Measurements from ENCODE around the gene SLC22A3.

SLC22A3 gene

GRCh38 chr6:160420253-160420968 is 72.2 kb downstream of the SLC22A3 start:
- no peak overlapping the region for H3K4me3 ChIP-seq (ENCODE audit: low read depth, low read length)
- TF ChIP-seq CTCF (IDR thresholded peaks at IDR 0.05; ENCODE audit: control insufficient read depth, extremely low read depth, insufficient read depth), result no peak
- DNase-seq (ENCODE audit: low read depth), result no peak

DNA sequence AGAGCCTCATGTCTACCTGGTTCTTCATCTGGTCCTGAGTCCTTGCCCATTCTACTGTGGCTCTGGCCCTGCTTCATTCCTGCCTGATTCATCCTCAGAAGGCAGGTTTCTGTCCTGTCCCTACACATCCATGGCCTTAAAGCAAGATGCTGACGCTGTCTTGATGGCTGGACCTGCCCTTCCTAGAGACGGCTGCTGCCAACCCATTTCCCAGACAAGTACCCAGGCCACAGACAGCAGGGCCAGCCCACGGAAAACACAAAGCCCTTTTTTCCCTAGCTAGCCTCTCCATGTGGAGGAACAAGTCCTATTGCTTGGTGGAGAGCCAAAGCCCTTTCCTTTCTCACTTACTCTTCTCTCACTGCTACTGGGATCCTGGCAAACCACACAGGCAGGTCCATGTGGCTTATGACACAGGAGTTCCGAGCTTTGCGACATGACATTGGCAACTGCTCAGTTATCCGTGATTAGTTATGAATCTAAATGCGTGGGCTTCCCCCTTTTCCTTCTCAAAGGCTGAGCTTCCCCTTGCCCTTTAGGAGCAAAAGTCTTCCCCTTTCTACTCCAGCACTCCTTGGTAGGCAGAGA is 72.9 kb downstream of the SLC22A3 start:
- H3K4me3 ChIP-seq (ENCODE audit: low read depth, low read length), result no peak overlapping the region

DNA sequence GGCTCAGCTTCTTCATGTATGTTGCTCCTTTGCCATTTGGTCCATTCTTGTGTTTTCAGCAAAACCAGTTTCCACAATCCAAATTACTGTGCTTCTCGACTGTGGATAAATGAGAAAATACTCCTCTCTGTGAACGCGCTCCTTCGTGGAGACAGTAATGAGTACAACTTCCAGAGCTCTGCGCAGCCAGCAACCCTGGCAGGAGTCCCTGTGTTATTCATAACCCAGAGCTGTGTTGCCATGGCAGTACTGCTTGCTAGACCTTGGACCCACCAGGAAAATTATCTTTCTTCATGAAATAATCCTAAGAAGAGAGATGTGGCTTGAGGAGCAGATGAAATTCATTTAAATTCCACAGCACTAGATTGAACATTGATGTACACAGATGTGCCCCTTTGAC is 73.7 kb downstream of the SLC22A3 start:
- no peak for TF ChIP-seq CTCF (IDR thresholded peaks at IDR 0.05; ENCODE audit: control insufficient read depth, extremely low read depth, insufficient read depth)
- DNase-seq (ENCODE audit: low read depth), result no peak
- no peak overlapping the region for H3K4me3 ChIP-seq (ENCODE audit: low read depth, low read length)

More for the DNA sequence above, 72.9 kb downstream of the SLC22A3 start:
- DNase-seq (ENCODE audit: low read depth), result no peak
- no peak for TF ChIP-seq CTCF (IDR thresholded peaks at IDR 0.05; ENCODE audit: control insufficient read depth, extremely low read depth, insufficient read depth)

DNA sequence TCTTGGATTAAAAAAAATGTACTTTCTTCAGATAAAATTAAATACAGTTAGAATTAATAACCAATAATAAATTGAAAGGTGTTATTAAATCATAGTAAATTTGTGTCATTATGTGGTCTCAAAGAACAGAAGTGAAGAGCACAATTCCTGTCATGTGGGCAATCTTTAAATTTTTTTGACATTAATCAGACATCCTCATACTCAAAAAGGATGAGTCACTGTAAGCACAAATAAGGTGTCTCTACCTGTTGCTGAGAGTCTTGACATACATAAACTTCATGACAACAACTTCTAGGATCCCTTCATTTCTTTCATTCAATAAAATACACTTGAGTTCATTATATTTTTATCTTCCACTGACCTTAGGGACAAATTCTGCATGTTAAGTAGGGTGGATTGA is 76.1 kb downstream of the SLC22A3 start:
- no peak overlapping the region for H3K4me3 ChIP-seq (ENCODE audit: low read depth, low read length)
- DNase-seq (ENCODE audit: low read depth), result no peak
- TF ChIP-seq CTCF (IDR thresholded peaks at IDR 0.05; ENCODE audit: control insufficient read depth, extremely low read depth, insufficient read depth), result no peak

DNA sequence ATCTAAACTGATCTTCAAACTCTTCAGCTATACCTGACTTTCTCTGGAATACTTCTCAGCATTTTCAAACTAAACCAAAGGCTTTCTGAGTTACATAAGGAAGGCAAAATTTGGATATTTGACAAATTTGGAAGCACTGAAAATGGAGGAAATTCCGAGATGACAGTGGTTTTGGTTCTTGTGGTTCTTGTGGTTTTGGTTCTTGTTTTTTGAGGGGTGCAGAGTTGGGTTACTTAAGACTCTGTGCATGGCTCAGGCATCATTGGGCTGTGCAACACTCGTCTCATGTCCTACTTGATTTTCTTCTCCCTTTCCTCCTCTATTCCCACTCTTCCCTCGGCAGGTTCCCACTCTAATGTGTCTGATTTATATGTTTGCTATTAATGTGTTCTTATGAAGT is 78.0 kb downstream of the SLC22A3 start:
- DNase-seq (ENCODE audit: low read depth), result no peak
- TF ChIP-seq CTCF (IDR thresholded peaks at IDR 0.05; ENCODE audit: control insufficient read depth, extremely low read depth, insufficient read depth), result no peak

GRCh38 chr6:160427312-160428068 is 79.3 kb downstream of the SLC22A3 start:
- H3K4me3 ChIP-seq (ENCODE audit: low read depth, low read length), result no peak overlapping the region
- DNase-seq (ENCODE audit: low read depth), result no peak

More for the DNA sequence above, 78.0 kb downstream of the SLC22A3 start:
- no peak overlapping the region for H3K4me3 ChIP-seq (ENCODE audit: low read depth, low read length)

More at GRCh38 chr6:160427312-160428068, 79.3 kb downstream of the SLC22A3 start:
- TF ChIP-seq CTCF (IDR thresholded peaks at IDR 0.05; ENCODE audit: control insufficient read depth, extremely low read depth, insufficient read depth), result no peak
